22Rv1 (cell line): Measurements from ENCODE around the gene JAKMIP1.

Experiments used
- H3K27ac ChIP-seq: fragments of 450-650 bp; 2 replicates; pipeline ENCODE4 v1.5.1; 2017
- CTCF ChIP-seq: fragments of 450-650 bp; IDR thresholded peaks from 2 replicates; pipeline ENCODE4 v1.5.1; 2017; ENCODE audit warnings: mild to moderate bottlenecking
- ZFX ChIP-seq: fragments of 450-650 bp; IDR thresholded peaks from 2 replicates; pipeline ENCODE4 v1.6.1; 2017; ENCODE audit warnings: antibody characterized with exemption, borderline replicate concordance

The JAKMIP1 gene

GRCh38 chr4:5992828-5993321 is 207.5 kb downstream of the JAKMIP1 start:
- no peak overlapping the region for H3K27ac ChIP-seq
- TF ChIP-seq ZFX, result no peak
- TF ChIP-seq CTCF, result no peak

GRCh38 chr4:5992171-5992827 is 208.1 kb downstream of the JAKMIP1 start:
- no peak overlapping the region for H3K27ac ChIP-seq
- TF ChIP-seq ZFX, result no peak
- no peak for TF ChIP-seq CTCF

GRCh38 chr4:5991405-5991804 is 208.9 kb downstream of the JAKMIP1 start:
- no peak overlapping the region for H3K27ac ChIP-seq
- TF ChIP-seq ZFX (no peak), CTCF (no peak)

- H3K27ac ChIP-seq, result no peak overlapping the region
- TF ChIP-seq CTCF, result no peak
- TF ChIP-seq ZFX, result no peak
Observed at GRCh38 chr4:5990446-5991160, 209.7 kb downstream of the JAKMIP1 start.

- no peak overlapping the region for H3K27ac ChIP-seq
- no peak for TF ChIP-seq CTCF
- TF ChIP-seq ZFX, result no peak
Observed at GRCh38 chr4:5989236-5990225, 210.8 kb downstream of the JAKMIP1 start.

GRCh38 chr4:5988086-5988845 is 212.1 kb downstream of the JAKMIP1 start:
- TF ChIP-seq ZFX (no peak), CTCF (no peak)
- no peak overlapping the region for H3K27ac ChIP-seq
